Hypothalamus (tissue), 51 donors: ENCODE results near the gene PELI3.

Source experiments
- DNase-seq, 51 donors: peaks; one replicate each; lab custom pipeline; 2025; lab: John Stamatoyannopoulos, UW

Gene PELI3

GRCh38 chr11:66473608-66474515 lies 7.2 kb downstream of the PELI3 start:
- DNase-seq = no peak

GRCh38 chr11:66475349-66476172 lies 8.9 kb downstream of the PELI3 start:
- no peak for DNase-seq

GRCh38 chr11:66476173-66476840 lies 9.6 kb downstream of the PELI3 start:
- DNase-seq = no peak

GRCh38 chr11:66476841-66477251 lies 10.1 kb downstream of the PELI3 start:
- DNase-seq = peak in 5 of 51 donors; percentile 8 to 20 (median 12)

- peak in 1 of 51 donors; percentile 4 for DNase-seq
Observed at GRCh38 chr11:66477263-66478201, 10.8 kb downstream of the PELI3 start.

GRCh38 chr11:66478729-66479393 lies 12.2 kb downstream of the PELI3 start:
- DNase-seq = no peak

- DNase-seq = peak in 14 of 51 donors; percentile 29 to 95 (median 50)
Observed at GRCh38 chr11:66479394-66480116, 12.8 kb downstream of the PELI3 start.

- peak; percentile 69 to 99 (median 95) for DNase-seq
Observed at GRCh38 chr11:66480117-66480938, 13.6 kb downstream of the PELI3 start, which contains the start of gene DPP3. Gene DPP3, plus strand, starts transcription at chr11:66480434. Its CDS starts 1,767 bp downstream, at chr11:66482201.

GRCh38 chr11:66484806-66485380 lies 18.2 kb downstream of the PELI3 start:
- DNase-seq = no peak

- no peak for DNase-seq
Observed at GRCh38 chr11:66488957-66489356, 22.3 kb downstream of the PELI3 start.

- no peak for DNase-seq
Observed at GRCh38 chr11:66489636-66490035, 22.9 kb downstream of the PELI3 start.

- DNase-seq = no peak
Observed at GRCh38 chr11:66491315-66491935, 24.7 kb downstream of the PELI3 start.

- DNase-seq = no peak
Observed at GRCh38 chr11:66492161-66492865, 25.6 kb downstream of the PELI3 start.

GRCh38 chr11:66493130-66493529 lies 26.4 kb downstream of the PELI3 start:
- DNase-seq = no peak

GRCh38 chr11:66494458-66494857 lies 27.8 kb downstream of the PELI3 start:
- DNase-seq = no peak

GRCh38 chr11:66494935-66495334 lies 28.2 kb downstream of the PELI3 start:
- DNase-seq = no peak
